HUES6 (cell line): ENCODE results near the gene ARPC1A.
A peak's percentile ranks its signal among the peaks of the same experiment; 100 is the strongest.
"Not testable (repeated sequence)": the region's sequence is repeated elsewhere in the genome, so short reads cannot be mapped to it uniquely, and the experiment has no call there.

Source experiments
- H3K27ac ChIP-seq: 2 replicates; pipeline ENCODE4 v1.7.0; 2013; ENCODE audit warnings: low read depth, mild to moderate bottlenecking, low read length, inconsistent platforms
- H3K27me3 ChIP-seq: 2 replicates; pipeline ENCODE4 v1.6.1; 2013; ENCODE audit warnings: low read length; ENCODE audit not compliant: control insufficient read depth, insufficient read depth
- H3K36me3 ChIP-seq: 2 replicates; pipeline ENCODE4 v1.6.1; 2013; ENCODE audit warnings: low read length; ENCODE audit not compliant: control insufficient read depth, insufficient read depth
- H3K4me1 ChIP-seq: 2 replicates; pipeline ENCODE4 v1.6.1; 2013; ENCODE audit warnings: low read length; ENCODE audit not compliant: control insufficient read depth, insufficient read depth
- H3K4me3 ChIP-seq: 2 replicates; pipeline ENCODE4 v1.5.1; 2013; ENCODE audit warnings: low read depth, low read length
- H3K9ac ChIP-seq: one replicate; pipeline ENCODE4 v1.6.1; 2013; ENCODE audit warnings: mild to moderate bottlenecking, low read length
- H3K9me3 ChIP-seq: 2 replicates; pipeline ENCODE4 v1.6.1; 2013; ENCODE audit warnings: low read depth, low read length; ENCODE audit not compliant: control insufficient read depth, insufficient read depth

ARPC1A gene

GRCh38 chr7:99322659-99323058 lies 3.0 kb upstream of the ARPC1A start:
- peaks cover 13% of the 10 kb centered on the region for H3K4me1 ChIP-seq
- not testable (repeated sequence) for H3K9me3 ChIP-seq, H3K4me3 ChIP-seq, H3K36me3 ChIP-seq, H3K9ac ChIP-seq, H3K27me3 ChIP-seq, H3K27ac ChIP-seq

- Histone ChIP-seq H3K27me3 (no peaks in the 10 kb centered on the region), H3K27ac (no peak overlapping the region)
Observed at GRCh38 chr7:99324559-99324958, 1.1 kb upstream of the ARPC1A start.

DNA sequence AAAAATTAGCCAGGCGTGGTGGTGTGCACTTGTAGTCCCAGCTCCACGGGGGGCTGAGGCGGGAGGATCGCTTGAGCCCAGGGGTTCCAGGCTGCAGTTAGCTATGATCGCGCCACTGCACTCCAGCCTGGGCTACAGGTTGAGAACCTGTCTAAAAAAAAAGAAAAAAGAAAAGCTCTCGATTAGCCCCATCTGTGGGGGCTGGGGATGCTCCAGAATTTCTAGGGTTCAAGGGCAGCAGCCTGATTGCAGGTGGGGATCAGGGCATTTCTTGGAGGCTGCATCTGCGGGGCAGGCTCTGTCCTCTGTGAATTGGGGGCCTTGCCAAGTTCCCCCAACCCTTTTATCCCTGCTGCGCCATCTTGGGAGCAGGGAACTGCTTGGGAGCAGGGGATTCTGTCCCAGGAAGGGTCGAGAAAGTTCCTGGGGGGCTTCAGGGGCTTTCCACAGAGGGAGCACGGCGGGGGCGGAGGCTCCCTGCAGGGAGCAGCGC lies 651 bp upstream of the ARPC1A start:
- Histone ChIP-seq H3K36me3 (no peaks in the 10 kb centered on the region), H3K27me3 (no peaks in the 10 kb centered on the region), H3K9me3 (no peaks in the 10 kb centered on the region), H3K4me3 (peak overlapping the region; percentile 88), H3K9ac (peak overlapping the region; percentile 88), H3K27ac (peak overlapping the region; percentile 87), H3K4me1 (peaks cover 13% of the 10 kb centered on the region)

More at GRCh38 chr7:99324559-99324958, 1.1 kb upstream of the ARPC1A start:
- H3K9ac ChIP-seq = peak overlapping the region; percentile 88
- no peaks in the 10 kb centered on the region for H3K9me3 ChIP-seq
- H3K36me3 ChIP-seq = no peaks in the 10 kb centered on the region
- peaks cover 13% of the 10 kb centered on the region for H3K4me1 ChIP-seq
- H3K4me3 ChIP-seq = peak overlapping the region; percentile 88

DNA sequence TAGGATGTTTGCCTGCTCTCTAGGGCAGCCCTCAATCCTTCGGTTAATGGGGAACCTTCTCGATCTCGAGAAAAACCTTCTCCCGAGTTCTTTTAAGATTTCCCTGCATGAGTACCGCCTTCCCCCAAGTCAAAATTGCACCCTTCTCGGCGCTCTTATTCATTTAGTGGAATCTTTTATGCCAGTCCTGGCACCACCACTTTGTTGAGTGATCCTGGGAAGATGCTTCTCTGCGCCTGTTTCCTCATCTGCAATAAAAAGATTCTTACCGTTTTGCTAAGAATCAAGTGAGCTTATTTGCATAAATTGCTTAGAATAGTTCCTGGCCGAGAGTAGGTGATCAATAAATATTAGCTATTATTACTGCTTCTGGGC lies 697 bp downstream of the ARPC1A start:
- Histone ChIP-seq H3K36me3 (no peaks in the 10 kb centered on the region), H3K9me3 (no peaks in the 10 kb centered on the region), H3K27ac (peak overlapping the region; percentile 54; the same call in 1 of the 2 replicates), H3K4me3 (peak overlapping the region; percentile 88), H3K4me1 (0 out of 2 replicates have a peak, but pooled peaks cover 6% of the 10 kb centered on the region), H3K27me3 (no peaks in the 10 kb centered on the region), H3K9ac (peak overlapping the region; percentile 88)

- H3K4me1 ChIP-seq, H3K4me3 ChIP-seq, H3K27me3 ChIP-seq, H3K9ac ChIP-seq, H3K9me3 ChIP-seq, H3K27ac ChIP-seq: not testable (repeated sequence)
- H3K36me3 ChIP-seq = peaks cover 18% of the 10 kb centered on the region
Observed at GRCh38 chr7:99330314-99330961, 4.7 kb downstream of the ARPC1A start.

GRCh38 chr7:99331002-99331401 lies 5.3 kb downstream of the ARPC1A start:
- Histone ChIP-seq H3K9me3 (no peaks in the 10 kb centered on the region), H3K27ac (no peak overlapping the region), H3K9ac (no peak overlapping the region)

DNA sequence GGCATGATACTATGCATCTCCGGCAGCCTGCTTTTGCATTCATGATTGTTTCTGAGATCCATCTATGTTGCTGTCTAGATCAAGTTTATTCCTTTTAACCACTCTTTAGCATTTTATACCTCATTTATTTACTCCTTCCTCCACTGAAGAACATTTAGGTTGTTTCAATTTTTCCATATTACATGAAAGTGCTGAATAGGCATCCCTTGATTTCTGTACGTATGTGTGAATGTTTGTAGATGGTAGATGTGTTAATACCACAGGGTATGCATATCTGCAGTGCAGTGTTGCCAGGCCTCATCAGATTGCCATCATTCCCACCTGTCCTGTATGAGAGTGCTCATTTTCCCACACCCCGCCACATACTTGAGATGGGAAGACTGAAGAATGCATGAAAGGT lies 13.9 kb downstream of the ARPC1A start:
- peaks cover 66% of the 10 kb centered on the region for H3K36me3 ChIP-seq
- no peak overlapping the region for H3K4me3 ChIP-seq
- H3K9me3 ChIP-seq = no peaks in the 10 kb centered on the region
- no peak overlapping the region for H3K9ac ChIP-seq
- H3K27ac ChIP-seq = no peak overlapping the region
- no peaks in the 10 kb centered on the region for H3K27me3 ChIP-seq
- no peaks in the 10 kb centered on the region for H3K4me1 ChIP-seq

More at GRCh38 chr7:99331002-99331401, 5.3 kb downstream of the ARPC1A start:
- Histone ChIP-seq H3K27me3 (no peaks in the 10 kb centered on the region), H3K4me3 (no peak overlapping the region), H3K36me3 (peaks cover 21% of the 10 kb centered on the region), H3K4me1 (0 out of 2 replicates have a peak, but pooled peaks cover 6% of the 10 kb centered on the region)

- Histone ChIP-seq H3K4me1 (no peaks in the 10 kb centered on the region), H3K9ac (no peak overlapping the region), H3K27ac (no peak overlapping the region), H3K4me3 (no peak overlapping the region), H3K9me3 (no peaks in the 10 kb centered on the region), H3K36me3 (peaks cover 68% of the 10 kb centered on the region), H3K27me3 (no peaks in the 10 kb centered on the region)
Observed at GRCh38 chr7:99340659-99341058, 15.0 kb downstream of the ARPC1A start.

DNA sequence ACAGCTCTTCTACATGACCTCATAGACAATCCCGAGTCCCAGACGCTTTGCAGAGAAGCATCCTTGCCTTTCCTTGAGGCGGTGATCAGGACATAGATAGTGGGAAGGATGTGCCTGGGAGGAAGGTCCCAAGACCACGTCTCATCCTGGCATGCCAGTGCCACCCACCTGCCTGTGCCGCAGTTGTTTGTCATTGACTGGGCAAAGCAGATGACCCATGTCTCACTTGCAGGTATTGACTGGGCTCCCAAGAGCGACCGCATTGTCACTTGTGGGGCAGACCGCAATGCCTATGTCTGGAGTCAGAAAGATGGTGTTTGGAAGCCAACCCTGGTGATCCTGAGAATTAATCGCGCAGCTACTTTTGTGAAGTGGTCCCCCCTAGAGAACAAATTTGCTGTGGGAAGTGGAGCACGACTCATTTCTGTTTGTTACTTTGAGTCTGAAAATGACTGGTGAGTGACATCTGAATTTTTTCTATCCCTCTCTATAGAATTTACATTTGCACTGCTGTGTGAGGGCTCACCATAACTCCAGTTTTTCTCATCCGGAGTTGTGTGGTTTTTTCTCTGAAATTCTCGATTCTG lies 18.5 kb downstream of the ARPC1A start:
- Histone ChIP-seq H3K9me3 (no peaks in the 10 kb centered on the region), H3K4me3 (no peak overlapping the region), H3K9ac (no peak overlapping the region), H3K27ac (no peak overlapping the region), H3K36me3 (peaks cover 64% of the 10 kb centered on the region), H3K4me1 (no peaks in the 10 kb centered on the region), H3K27me3 (no peaks in the 10 kb centered on the region)

DNA sequence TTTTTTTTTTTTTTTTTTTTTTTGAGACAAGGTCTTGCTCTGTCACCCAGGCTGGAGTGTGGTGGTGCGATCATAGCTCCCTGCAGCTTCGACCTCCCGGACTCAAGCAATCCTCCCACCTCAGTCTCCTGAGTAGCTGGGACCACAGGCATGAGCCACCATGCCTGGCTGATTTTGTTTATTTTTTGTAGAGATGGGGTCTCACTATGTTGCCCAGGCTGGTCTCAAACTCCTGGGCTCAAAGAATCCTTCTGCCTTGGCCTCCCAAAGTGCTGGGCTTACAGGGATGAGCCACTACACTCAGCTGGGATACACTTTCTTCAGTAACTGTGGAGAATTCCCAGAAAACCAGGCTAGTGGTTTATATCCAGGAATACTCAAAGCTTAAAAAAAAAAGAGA lies 24.9 kb downstream of the ARPC1A start:
- H3K4me3 ChIP-seq, H3K4me1 ChIP-seq, H3K27me3 ChIP-seq, H3K9me3 ChIP-seq, H3K9ac ChIP-seq, H3K27ac ChIP-seq: not testable (repeated sequence)
- H3K36me3 ChIP-seq = peaks cover 61% of the 10 kb centered on the region

DNA sequence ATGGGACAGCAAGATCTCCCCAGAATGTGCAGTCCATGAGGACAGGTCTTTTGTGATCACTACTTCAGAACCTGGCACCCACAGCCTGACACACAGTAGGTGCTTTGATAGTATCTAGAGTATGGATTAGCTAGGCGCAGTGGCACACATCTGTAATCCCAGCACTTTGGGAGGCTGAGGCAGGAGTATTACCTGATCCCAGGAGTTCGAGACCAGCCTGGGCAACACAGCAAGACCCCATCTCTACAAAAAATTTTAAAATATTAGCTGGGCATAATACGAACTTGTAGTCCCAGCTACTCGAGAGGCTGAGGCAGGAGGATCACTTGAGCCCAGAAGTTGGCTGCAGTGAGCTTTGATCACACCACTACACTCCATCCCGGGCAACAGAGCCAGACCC lies 26.5 kb downstream of the ARPC1A start:
- Histone ChIP-seq H3K9me3 (no peaks in the 10 kb centered on the region), H3K36me3 (peaks cover 63% of the 10 kb centered on the region), H3K27ac (no peak overlapping the region), H3K4me3 (no peak overlapping the region), H3K27me3 (no peaks in the 10 kb centered on the region), H3K4me1 (no peaks in the 10 kb centered on the region), H3K9ac (no peak overlapping the region)
